ENCODE data around the gene RIOX2.

DNA sequence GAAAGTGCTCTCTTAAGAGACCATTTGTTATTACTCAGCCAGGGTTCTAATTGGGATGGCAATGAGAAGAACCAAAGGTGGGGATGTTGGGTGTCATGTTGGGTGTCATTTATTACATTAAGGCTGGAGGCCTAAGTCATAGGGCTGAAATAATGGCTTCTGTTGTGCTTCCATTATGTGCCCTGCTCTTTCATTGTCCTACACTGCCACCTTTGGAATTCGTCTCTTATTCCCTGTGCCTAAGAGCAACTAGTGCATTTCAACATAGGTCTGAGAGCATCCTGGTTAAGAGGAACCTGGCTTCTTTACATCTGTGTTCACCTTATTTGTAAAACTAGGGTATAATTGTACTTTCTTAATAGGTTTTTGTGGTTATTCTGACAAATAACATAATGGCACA lies 32.2 kb downstream of the RIOX2 start:
- TF ChIP-seq, protein P1, sequence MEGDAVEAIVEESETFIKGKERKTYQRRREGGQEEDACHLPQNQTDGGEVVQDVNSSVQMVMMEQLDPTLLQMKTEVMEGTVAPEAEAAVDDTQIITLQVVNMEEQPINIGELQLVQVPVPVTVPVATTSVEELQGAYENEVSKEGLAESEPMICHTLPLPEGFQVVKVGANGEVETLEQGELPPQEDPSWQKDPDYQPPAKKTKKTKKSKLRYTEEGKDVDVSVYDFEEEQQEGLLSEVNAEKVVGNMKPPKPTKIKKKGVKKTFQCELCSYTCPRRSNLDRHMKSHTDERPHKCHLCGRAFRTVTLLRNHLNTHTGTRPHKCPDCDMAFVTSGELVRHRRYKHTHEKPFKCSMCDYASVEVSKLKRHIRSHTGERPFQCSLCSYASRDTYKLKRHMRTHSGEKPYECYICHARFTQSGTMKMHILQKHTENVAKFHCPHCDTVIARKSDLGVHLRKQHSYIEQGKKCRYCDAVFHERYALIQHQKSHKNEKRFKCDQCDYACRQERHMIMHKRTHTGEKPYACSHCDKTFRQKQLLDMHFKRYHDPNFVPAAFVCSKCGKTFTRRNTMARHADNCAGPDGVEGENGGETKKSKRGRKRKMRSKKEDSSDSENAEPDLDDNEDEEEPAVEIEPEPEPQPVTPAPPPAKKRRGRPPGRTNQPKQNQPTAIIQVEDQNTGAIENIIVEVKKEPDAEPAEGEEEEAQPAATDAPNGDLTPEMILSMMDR (conservative IDR thresholded peaks at IDR 0.05; ENCODE audit: low read length): no peak
- no peak for TF ChIP-seq EZH2phosphoT487 (IDR thresholded peaks at IDR 0.05; ENCODE audit: borderline replicate concordance, low read depth, low read length)

All from OCI-LY7 (cell line).